Fibroblast of pulmonary artery (primary cell): Measurements from ENCODE around the gene TSC2.

Experiments used
- DNase-seq: peaks from one replicate; pipeline ENCODE4 v3.0.0-alpha.2; 2010; ENCODE audit warnings: low read depth
- H3K4me3 ChIP-seq: replicated peaks from 2 replicates; pipeline ENCODE4 v1.5.1; 2011; ENCODE audit warnings: low read depth, mild to moderate bottlenecking, control low read depth, low read length, moderate library complexity
- CTCF ChIP-seq: IDR thresholded peaks from 2 replicates; pipeline ENCODE4 v1.5.1; 2011; ENCODE audit warnings: mild to moderate bottlenecking, control low read depth, low read length, inconsistent platforms; ENCODE audit errors: missing control alignments

Gene TSC2

DNA sequence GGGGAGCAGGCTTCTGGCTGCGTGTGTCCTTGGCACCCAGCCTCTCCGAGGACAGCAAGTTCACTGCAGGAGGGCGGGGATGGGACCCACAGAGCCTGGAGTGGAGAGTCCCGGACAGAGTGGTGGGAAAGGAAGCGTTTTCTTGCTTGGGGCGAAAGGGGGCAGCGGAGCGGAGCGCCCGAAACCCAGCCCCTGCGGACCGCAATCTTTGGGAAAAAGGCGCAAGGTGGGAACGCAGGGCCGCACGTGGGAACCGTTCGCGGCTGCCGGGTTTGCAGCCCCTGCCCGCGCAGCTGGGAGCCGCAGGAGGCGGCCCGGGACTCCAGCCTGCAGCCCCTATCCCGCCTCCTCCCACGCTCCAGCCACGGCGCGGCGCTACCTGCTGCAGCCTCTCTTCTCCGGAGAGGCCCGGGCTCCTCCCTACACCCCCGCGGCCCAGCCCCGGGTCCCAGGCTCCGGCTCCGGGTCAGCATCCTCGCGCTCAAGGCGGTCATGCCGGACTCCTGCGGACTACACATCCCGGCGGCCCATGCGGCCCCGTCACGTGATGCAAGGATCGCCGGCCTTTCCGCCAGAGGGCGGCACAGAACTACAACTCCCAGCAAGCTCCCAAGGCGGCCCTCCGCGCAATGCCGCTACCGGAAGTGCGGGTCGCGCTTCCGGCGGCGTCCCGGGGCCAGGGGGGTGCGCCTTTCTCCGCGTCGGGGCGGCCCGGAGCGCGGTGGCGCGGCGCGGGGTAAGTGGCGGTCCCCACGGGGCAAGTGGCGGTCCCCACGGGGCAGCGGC, at the start of gene TSC2, which contains the start of gene NTHL1:
Gene TSC2 (plus strand): TSS at position 656 of the 786 bp plus-strand sequence. CDS start 631 bp downstream, outside the sequence.
Gene NTHL1 (minus strand): TSS at position 505 of the 786 bp plus-strand sequence. CDS start 11 bp downstream, at position 494.
- peak within 1 kb of the TSS; percentile 70 for H3K4me3 ChIP-seq
- peak; percentile 96 for DNase-seq
- peak; percentile 22 for TF ChIP-seq CTCF

DNA sequence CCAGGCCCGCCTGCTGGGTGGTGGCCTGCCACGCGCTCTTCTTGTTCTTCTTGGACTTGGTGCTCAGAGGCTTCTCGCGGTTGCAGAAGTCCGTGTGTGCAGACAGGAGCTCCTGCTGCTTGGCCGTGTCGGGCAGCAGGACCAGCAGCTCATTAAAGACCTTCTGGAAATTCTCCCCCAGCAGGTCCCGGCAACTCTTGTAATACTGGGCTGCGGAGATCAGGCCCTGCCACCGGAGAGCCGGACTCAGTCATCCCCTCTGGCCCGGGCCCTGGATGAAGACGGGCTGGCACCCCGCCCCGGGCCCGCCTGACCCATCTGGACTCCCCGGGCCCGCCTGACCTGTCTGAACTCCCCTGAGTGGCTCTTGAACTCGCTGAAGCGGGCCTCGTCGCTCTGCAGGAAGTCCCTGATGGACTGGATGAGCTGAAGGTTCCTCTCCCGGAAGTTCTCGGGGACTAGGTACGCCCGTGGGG, 49.4 kb upstream of the TSC2 start:
- TF ChIP-seq CTCF, result no peak
- no peak overlapping the region for H3K4me3 ChIP-seq
- no peak for DNase-seq

- H3K4me3 ChIP-seq, result no peak overlapping the region
- TF ChIP-seq CTCF, result no peak
Measured at GRCh38 chr16:1998852-1999801, 48.7 kb upstream of the TSC2 start.

DNA sequence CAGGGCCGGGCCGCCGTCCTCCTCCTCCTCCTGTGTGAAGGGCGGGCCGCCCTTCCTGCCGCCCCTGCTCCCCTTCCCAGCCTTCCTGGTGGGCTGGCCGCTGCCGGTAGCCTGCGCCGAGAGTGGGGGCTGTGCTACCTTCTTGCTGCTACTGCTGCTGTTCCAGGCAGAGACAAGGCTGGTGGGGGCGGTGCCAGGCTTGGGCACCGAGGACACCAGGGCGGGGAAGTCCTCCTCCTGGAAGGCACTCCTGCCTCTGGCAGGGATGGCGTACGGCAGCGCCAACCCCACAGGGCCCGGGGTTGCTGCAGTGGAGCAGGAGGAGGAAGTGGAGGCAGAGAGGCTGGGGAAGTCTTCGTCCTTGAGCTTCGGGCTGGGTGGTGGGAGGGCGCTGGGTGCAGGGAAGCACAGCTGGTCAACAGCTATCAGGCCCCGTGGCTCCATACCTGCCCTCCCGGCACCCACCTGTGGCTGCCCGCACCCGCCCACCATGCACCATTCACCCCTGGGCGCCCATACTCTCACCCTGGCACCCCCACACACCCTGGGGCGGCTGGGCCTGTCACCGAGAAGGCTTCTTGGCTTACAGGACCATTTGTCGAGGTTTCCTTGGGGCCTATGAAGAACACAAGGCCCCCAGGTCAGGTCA, 47.8 kb upstream of the TSC2 start:
- TF ChIP-seq CTCF, result no peak
- no peak for DNase-seq
- no peak overlapping the region for H3K4me3 ChIP-seq

More at GRCh38 chr16:1998852-1999801, 48.7 kb upstream of the TSC2 start:
- DNase-seq, result no peak

DNA sequence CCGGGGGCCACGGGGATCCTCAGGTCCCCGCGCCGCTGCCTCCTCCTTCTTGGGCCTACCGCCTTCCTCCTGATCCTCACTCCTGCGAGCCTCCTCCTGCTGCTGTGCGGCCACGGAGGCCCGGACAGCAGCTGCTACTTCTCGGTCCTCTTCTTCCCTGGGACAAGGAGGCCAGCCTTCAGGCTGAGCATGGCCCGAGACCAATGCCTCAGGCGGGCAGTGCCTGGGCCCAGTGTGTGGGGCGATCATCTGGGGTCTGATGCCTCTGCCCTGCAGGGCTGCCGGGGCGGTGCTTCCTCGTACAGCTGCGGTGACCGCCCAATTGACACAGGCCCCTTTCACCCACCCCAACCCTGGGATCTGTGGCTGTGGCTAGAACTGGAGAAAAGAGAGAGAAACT, 46.8 kb upstream of the TSC2 start:
- no peak for DNase-seq
- H3K4me3 ChIP-seq, result no peak overlapping the region
- TF ChIP-seq CTCF, result no peak
